NCI-H1092 treated with DMSO at 0.1 percent for 48 hours (cell line): Measurements from ENCODE around the gene KCTD1.

Experiments
- DNase-seq: peaks from one replicate; lab custom pipeline; 2025; lab: John Stamatoyannopoulos, UW

KCTD1 gene

GRCh38 chr18:26548415-26549262 lies at the start of gene KCTD1:
Gene KCTD1, minus strand, starts transcription at chr18:26548553. Its CDS starts 17 bp downstream, at chr18:26548536.
- peak; percentile 87 for DNase-seq

GRCh38 chr18:26593365-26594320 lies 45.3 kb upstream of the KCTD1 start:
- no peak for DNase-seq

- DNase-seq, result no peak
Measured at GRCh38 chr18:26584745-26585144, 36.4 kb upstream of the KCTD1 start.

DNA sequence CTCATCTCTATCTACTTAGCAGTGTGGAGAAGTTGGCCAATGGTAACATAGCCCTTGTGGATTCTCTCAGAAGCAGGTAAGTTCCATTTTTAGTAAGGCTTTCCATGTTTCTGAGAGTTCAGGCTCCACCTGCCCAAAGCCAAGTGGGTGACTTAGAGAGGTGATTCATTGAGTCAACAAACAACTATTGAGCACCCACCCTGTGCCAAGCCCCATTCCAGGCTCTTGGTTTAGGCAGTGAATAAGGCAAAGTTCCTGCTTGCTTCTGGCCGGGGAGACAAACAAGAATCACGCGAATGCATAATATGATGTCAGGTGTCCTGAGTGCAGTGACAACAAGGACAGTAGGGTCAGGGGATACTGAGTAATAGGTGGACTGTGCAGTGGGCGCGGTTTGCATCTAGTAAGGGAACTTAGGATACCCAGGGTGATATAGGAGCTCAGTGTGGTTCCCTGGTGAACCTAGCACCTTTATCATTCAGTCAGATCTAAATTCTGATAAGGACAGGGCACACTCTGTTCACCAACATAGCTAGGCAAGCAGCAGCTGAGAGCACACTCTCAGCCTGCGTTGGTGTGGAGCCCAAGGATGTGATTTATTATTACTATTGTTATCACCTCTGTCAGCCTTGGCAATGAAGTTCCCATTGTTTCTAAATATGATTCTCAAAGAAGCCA lies 31.7 kb upstream of the KCTD1 start:
- no peak for DNase-seq

- peak; percentile 55 for DNase-seq
Measured at GRCh38 chr18:26575865-26576217, 27.5 kb upstream of the KCTD1 start.

DNA sequence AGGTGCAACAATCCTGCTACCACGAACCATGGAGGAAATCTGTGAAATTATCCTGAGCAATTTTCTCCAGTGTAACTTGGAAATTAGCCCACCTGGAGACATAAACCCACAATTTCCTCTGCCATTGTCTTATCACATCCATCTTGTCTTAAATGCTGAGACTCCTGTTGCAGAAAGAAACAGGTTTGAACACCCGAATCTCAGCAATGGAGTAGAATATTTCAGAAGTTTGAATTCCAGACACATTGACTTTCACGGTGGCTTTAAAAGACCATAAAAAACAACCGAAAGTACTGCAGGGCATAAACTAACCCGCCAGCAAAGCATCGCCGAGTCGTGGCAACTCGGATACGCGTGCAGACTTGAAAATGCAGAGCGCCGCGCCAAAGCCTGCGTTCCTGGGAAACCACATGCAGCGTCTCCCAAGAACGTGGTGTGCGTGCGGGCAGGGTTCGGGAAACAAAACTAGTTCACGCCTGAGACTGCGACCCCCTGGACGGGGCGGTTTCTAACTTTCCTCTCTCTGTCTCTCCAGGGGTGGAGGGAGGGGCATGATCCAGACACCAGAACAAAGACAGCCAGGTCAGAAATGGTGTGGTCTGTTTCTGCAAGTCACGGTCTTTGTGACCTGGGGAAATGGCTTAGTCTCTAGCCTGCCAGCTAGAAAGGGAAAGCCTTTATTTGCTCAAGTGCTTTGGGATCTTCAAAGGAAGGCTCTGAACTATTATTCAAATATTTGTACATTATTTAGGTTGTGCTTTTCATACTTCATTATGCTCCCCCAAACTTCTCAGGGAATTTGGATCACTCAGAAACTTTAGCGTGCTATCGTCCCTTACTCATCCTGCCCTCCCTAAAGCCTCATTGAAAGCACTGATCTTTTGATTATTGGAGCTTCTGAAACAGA lies 26.9 kb upstream of the KCTD1 start:
- DNase-seq, result peak; percentile 49

DNA sequence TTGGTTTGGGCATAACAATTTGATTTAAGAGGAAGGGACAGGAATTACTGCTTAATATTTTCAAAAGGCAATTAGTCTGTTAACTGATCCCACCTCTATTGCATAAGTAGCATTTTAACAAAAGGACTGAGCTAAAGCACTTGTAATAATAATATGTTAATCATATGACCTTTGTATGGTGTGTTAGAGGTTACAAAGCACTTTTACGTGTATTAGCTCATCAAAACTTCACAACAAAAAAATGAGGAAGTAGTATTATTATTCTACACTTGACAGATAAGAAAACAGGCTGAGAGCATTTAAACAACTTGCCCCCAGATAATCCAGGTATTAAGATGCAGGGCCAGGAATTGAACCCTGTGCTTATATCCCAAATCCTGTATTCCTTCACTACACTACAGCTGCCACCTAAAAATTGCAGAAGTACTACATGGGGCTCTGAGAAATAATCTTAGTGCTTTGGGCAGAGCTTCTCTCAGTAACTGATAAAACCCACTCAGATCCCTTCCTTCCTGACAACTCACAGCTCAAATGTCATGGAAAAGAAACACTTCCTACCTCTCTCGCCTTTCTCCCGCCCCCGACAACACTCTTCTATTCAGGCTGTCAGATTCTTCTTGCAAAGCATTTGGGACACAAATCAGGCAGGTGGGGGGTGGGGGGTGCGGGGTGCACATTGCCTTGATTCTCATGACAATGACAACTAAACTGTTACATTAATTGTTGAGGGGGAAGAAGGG lies 20.7 kb upstream of the KCTD1 start:
- no peak for DNase-seq

DNA sequence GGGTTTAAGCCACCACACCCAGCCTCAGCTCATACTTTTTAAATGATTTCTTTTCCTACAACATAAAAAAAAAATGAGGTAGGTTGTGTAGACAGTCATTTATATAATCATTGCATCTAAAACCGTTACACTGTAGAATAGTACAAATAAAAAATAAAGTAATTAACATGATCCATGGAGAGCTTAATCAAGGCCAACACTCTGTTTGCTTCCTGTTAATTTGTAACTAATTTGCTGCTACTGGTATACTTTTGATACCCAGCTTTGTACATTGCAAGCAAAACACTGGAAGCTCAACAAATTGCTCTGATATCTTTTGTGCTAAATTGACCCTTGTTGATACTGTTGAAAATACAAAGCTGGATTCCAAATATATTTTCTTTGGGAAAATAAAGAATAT lies 20.2 kb upstream of the KCTD1 start:
- DNase-seq, result no peak

DNA sequence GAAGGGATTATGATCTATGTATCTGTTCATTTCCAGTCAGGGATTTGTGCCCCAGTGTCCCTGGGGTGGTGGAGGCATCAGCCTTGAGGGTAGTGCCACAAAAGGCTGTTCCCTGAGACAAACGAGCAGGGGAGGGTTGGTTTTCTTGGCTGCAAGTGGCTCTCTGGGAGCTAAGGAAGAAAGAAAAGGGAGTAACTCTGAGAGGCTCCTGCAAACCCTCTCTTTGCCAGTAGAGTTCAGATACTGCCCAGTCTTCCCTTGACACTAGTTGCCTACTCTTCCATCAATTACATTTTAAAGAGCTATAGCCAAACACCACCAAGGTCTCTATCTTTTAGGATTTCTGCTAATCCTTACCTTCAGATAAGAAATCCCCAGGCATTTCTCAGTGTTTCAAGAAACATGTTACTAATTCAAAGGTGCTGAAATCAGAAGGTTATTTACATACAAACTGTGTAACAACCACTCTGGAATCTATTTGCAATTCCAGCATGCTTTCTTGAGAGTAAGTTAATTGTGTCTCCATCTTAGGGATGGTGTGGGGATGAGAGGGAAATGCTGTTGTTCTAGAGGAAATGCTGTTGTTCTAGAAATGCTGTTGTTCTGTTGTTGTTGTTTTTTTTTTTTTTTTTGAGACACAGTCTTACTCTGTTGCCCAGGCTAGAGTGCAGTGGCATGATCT lies 18.7 kb upstream of the KCTD1 start:
- DNase-seq, result no peak

- no peak for DNase-seq
Measured at GRCh38 chr18:26565514-26565913, 17.2 kb upstream of the KCTD1 start.

DNA sequence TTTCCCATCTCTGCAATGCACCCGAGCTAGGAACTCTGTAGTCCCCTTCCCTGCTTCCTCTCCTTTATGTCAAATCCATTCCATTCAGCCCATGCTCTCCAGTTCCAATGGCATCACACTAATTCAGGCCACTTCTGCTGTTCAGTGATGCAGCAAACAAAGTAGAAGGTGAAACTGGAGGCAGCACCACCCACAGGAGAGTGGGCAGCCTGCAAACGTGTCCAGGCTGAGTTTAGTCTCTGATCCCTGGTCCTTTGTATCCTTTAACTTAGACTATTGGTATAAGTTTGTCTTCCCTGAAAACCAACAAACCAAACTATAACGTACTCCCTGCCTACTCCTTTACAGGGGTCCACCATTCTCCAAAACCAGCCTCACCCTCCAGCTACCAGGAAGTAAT lies 14.7 kb upstream of the KCTD1 start:
- no peak for DNase-seq

GRCh38 chr18:26562568-26562967 lies 14.2 kb upstream of the KCTD1 start:
- DNase-seq, result no peak

GRCh38 chr18:26561769-26562168 lies 13.4 kb upstream of the KCTD1 start:
- DNase-seq, result no peak

DNA sequence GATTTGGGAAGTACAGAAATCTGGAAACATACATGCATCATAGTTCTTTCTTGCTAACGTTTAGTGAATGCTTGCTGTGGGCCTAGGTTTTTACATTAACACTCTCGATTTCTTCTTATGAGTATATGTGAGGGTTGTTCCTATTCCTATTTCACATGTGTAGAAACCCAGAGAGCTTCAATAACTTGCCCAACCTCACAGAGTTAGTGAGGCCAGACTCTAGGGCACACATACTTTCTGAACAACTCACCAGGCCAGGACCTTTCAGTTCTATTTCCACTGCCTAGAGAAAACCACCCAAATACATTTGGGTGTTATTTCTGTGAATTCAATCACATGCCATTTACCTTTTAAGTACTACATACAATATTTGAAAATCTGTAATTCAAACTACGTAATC lies 8.2 kb upstream of the KCTD1 start:
- DNase-seq, result no peak

DNA sequence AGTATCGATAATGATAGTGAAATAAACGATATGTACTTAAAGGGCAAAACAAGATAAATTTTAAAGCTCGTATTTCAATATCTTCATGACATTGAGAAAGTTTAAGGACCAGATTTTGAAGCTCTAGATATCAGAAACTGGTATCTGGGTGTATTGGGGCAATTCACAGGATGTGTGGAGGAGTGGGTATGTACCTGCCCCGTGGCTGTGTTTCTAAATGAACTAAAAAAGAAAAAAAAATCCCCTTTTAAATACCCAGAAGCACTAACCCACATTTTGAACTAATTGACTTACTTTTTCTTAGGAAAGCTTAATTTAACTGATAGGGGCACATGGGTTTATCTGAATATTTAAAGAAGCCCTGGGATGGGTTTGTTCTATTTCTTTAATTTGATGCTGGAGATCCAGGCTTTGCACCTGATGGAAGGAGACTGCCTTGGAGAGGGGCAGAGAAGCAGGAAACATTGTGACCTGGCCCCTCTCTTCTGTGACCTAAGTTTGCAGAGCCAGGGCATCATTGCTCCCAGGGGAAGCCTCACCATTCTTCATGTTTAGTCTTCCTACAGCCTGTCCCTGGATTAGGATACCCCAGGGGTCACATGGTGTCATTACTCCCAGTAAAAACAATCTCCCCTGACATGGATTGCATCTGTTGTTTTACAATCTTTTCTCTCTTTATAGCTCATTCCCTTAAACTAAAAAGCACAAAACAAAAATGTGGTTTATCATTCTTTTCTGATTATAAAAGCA lies 7.6 kb upstream of the KCTD1 start:
- no peak for DNase-seq

DNA sequence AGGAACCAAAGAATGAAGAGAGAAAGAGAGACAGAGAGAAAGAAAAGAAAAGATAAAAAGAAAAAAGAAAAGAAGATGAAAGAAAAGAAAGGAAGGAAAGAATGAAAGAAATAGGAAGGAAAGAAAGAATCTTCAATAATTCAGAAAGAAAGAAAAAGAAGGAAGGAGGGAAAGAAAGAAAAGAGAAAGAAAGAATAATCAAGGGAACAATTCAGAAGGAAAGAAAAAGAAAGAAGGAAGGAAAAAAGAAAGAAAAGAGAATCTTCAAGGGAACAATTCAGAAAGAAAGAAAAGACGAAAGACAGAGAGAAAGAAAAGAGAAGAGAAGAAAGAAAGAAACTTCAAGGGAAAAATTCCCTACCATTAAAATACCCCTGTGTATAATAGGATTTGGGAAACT lies 5.6 kb upstream of the KCTD1 start:
- no peak for DNase-seq

DNA sequence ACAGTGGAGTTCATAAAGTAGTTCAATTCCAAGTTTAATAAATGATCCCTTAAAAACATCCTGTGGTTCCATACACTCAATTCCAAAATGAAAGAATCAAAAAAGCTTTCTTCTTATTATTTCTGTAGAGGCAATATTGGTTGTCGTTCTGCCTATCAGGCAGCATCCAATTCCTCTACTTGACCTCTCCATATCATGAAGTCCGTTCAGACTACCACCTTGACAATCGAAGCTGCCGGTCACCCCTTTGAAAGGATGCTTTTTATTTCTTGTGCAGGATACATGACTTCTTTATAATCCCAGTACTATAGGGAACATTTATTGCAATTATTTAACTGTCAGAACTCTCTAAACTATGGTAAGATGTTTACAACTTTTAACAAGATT lies 3.3 kb upstream of the KCTD1 start:
- DNase-seq, result no peak

DNA sequence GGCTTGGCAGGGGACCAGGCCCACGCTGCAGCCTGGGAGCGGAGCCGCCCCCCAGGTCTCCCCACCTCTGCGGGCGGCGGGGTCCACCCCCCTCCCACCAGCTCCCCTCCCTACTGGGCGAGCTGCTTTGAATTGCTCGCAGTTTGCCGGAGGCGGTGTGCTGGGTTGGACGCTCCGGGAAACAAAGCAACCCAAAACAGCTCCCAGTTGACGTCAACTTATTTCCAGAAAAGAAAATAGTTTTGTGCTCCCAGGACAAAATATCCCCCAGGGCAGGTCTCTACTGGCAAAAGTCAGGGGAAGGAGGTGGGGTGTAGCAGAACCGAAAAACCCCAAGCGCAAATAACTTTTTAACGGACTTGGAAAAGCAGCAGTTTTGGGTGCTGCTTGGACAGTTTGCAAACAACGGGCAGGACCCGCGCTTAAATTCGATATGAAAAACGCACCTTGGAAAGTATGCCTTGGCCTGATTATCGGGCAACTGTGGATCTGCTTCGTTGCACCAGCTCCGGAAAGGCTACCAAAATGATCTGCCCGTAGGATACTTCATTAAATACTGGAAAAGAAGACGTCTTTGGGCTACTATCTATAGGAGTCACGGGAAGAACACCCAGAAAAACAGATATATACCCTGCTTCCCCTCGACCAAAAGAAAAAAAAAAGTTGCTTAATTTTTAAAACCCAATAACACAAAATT lies 2.8 kb upstream of the KCTD1 start:
- DNase-seq, result no peak
